ENCODE results near the gene TPST1.
"Not testable (repeated sequence)": the region's sequence is repeated elsewhere in the genome, so short reads cannot be mapped to it uniquely, and the experiment has no call there.

DNA sequence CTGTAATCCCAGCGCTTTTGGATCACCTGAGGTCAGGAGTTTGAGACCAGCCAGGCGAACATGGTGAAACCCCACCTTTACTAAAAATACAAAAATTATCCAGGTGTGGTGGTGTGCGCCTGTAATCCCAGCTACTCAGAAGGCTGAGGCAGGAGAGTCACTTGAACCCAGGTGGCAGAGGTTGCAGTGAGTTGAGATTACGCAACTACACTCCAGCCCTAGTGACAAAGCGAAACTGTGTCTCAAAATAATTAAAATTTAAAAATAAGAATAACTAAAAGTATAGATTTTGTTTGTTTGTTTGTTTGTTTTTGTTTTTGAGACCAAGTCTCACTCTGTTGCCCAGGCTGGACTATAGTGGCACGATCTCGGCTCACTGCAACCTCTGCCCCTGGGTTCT lies 49.1 kb upstream of the TPST1 start:
- TF ChIP-seq STAT5A (IDR thresholded peaks at IDR 0.05; ENCODE audit: borderline replicate concordance, low read length): not testable (repeated sequence)
- TF ChIP-seq, protein P1, sequence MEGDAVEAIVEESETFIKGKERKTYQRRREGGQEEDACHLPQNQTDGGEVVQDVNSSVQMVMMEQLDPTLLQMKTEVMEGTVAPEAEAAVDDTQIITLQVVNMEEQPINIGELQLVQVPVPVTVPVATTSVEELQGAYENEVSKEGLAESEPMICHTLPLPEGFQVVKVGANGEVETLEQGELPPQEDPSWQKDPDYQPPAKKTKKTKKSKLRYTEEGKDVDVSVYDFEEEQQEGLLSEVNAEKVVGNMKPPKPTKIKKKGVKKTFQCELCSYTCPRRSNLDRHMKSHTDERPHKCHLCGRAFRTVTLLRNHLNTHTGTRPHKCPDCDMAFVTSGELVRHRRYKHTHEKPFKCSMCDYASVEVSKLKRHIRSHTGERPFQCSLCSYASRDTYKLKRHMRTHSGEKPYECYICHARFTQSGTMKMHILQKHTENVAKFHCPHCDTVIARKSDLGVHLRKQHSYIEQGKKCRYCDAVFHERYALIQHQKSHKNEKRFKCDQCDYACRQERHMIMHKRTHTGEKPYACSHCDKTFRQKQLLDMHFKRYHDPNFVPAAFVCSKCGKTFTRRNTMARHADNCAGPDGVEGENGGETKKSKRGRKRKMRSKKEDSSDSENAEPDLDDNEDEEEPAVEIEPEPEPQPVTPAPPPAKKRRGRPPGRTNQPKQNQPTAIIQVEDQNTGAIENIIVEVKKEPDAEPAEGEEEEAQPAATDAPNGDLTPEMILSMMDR (IDR thresholded peaks at IDR 0.05 in 2 of 3, conservative IDR thresholded peaks at IDR 0.05 in 1 of 3; ENCODE audit: insufficient read depth in 2 of 3, low read depth in 1 of 3, low read length in 3 of 3): not testable (repeated sequence)

All from K562 (cell line).